HG02642 (cell line): ENCODE measurements around the gene F2R.
"Not testable (repeated sequence)": the region's sequence is repeated elsewhere in the genome, so short reads cannot be mapped to it uniquely, and the experiment has no call there.

Experiments
- ATAC-seq: cut with Tn5 transposase; IDR thresholded peaks from one replicate; pipeline ENCODE4 v1.9.1; 2021; ENCODE audit warnings: mild to moderate bottlenecking; ENCODE audit not compliant: unreplicated experiment, poor library complexity

The F2R gene

DNA sequence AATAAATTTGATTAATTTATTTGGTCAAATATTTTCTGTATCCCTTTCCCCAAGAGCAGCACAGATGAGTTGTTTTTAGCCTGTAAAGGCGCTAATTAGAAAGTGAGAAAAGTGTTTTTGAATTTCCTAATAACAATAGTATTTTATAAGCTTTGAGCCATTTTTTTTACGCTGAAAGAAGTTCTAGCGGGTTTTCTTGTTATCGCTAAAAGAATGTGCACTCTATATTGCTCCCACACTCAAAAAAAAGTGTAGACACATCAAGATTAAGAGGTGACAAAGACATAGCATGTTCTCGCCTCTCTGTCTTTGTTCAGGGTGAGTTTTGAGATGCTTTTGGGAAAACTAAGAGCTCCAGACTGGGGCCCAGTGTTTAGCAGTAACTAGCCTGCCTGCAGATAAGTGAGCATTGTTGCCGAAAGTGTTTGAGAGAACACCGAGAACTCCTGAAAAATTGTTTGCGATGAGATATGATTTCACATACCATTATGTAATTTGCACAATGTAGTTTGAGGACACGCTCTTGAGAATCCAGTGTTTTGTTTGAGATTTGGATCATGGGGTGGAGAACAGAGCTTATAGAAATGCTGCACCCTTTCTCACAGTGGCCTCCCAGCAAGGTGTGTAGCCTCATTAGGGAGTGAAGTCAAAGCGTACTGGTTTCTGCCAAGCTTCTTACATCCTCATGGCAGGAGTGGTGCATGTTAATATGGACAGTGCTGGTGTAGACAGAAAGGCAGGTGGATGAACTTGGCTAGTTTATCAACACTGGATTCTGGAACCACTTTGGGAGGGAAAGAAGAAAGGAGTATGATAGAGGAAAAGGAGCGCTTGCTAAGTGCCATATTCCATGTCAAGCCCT, 1.5 kb downstream of the F2R start:
- no peak for ATAC-seq

- no peak for ATAC-seq
These were observed 2.5 kb downstream of the F2R start for GRCh38 chr5:76718381-76718832.

DNA sequence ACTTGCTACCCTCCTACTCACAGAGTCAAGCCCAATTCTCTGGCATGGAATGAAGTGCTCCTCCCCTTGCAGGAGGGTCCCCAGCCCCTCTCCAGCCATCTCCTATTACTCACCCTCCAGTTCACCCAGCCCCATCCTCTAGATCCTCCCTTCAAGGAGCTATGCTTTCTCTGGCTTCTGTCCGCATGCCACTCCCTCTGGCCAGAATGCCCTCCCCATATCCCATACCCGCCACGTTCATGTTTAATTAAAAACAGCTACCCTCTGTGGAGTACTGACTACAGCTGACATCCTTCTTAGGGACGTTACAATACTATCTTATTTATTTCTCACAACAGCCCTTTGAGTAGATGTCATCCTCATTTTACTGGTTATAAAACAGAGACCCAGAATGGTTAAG, 3.0 kb downstream of the F2R start:
- ATAC-seq = no peak

GRCh38 chr5:76720988-76721569, 5.2 kb downstream of the F2R start:
- peak; percentile 93 for ATAC-seq

DNA sequence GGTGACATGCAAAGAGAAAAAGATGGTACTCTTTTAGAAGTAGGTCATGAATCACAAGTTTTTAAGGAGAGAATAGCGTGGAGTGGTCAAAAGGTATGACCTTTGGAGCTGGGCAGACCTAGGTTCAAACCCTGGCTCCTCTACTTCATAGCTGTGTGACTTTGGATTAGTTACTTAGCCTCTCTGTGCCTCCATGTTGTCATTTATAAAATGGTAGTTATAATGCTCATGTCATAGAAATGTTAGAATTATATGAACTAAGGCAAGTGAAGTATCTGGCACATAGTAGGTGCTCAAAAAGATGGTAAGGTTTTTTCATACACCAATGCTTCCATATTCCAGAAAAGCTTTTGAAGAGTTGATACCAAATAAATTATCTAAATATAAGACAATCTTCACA, 7.3 kb downstream of the F2R start:
- no peak for ATAC-seq

DNA sequence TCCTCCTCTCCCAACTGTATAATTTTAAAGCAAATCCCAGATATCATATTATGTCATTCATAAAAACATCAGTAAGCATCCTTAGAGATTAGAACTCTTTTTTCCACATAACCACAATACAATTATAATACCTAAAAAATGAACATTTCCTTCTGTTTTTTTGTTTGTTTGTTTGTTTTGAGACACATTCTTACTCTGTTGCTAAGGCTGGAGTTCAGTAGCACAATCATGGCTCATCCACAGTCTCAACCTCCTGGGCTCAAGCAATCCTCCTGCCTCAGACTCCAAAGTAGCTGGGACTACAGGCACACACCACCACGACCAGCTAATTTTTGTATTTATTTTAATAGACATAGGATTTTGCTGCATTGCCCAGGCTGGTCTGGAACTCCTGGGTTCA, 8.0 kb downstream of the F2R start:
- ATAC-seq = no peak

DNA sequence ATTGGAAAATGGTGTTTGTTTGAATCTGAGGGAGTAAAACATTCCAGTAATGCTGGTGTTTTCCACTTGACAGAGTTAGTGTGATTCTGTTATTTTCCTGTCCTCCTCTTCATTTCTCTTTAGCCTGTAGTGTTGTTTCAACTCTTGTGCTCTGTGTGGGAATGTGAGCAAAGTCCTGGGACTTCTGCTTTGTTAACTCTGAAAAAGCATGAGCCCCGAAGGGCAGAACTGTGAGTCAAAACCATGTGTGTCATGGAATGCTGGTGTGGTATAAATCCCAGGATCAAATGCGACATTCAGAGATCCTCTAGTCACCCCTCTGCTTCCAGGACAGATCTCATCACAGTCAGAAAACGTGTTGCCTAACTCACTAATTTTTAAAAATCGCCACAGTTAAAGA, 8.9 kb downstream of the F2R start:
- no peak for ATAC-seq

DNA sequence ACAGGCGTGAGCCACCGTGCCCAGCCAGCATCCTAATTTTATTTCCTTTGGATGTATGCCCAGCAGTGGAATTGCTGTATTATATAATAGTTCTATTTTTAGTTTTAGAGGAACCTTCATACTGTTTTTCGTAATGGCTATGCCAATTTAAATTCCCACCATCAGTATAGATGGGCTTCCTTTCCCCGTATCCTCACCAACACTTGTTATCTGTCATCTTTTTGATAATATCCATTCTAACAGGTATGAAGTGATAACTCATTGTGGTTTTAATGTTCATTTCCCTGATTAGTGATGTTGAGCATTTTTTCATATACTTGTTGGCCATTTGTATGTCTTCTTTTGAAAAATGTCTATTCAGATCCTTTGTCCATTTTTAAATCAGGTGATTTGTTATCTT, 13.0 kb downstream of the F2R start:
- no peak for ATAC-seq

DNA sequence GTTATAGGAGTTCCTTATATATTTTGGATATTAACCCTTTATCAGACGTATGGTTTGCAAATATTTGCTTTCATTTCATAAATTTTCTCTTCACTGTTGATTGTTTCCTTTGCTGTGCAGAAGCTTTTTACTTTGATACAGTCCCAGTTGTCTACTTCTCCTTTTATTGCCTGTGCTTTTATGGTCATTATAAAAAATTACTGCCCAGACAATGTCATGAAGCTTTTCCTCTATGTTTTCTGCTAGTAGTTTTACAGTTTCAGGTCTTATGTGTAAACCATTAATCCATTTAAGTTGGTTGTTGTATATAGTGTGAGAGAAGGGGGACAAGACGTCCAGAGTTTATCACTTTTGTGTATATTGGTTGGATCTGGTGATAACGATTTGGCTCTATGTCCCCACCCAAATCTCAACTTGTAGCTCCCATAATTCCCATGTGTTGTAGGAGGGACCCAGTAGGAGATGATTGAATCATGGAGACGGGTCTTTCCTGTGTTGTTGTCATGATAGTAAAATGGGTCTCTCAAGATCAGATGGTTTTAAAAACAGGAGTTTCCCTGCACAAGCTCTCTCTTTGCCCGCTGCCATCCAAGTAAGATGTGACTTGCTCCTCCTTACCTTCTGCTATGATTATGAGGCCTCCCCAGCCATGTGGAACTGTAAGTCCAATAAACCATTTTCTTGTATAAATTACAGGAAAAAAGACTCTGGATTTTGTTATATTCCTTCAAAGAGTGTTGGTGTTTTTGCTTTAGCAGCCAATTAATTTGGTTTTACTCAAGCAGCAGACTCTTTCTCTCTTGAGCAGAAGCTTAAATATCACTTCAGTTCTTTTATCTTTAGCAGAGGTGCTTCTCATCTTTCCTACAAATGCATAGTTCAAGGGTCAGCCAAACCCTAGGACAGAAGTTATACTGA, 13.7 kb downstream of the F2R start:
- ATAC-seq = no peak

GRCh38 chr5:76732405-76733048, 16.6 kb downstream of the F2R start:
- no peak for ATAC-seq

DNA sequence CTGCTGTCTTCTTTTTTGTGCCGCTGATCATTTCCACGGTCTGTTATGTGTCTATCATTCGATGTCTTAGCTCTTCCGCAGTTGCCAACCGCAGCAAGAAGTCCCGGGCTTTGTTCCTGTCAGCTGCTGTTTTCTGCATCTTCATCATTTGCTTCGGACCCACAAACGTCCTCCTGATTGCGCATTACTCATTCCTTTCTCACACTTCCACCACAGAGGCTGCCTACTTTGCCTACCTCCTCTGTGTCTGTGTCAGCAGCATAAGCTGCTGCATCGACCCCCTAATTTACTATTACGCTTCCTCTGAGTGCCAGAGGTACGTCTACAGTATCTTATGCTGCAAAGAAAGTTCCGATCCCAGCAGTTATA, 17.1 kb downstream of the F2R start:
- no peak for ATAC-seq

DNA sequence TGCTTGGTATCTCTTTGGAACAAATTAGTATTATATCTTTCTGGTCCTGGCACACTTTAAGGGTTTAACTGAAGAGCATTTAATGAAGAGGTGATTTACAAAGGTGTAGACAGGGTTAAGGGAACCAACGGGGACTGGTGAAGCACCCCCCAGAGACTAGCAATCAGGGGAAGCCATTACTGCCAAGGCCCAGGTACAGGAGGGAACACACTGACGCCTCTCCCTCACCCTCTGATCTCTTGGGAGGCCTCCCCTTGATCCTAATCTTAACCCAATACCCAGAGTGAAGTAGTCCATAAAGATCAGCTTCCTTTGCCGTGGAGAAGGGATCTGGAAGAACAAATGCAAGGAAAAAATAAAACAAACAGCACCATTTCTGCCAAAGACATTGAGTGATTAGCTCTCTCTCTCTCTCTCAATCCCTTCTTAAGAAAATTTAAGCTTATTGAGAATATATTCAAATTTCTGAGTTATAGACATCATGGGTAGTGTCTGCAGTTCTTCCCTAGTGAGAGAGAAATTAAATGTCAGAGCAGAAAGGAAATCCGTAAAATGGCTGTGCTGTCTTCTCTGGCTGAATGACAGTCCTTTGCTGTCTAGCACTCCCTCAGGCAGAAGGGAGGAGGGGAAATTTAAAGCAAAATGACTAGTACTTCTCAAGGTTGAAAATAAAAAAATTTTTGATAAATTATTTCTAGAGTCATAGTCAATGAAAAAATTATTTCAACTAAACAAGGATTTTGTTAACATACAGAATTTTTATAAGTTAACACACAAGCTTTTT, 20.0 kb downstream of the F2R start:
- ATAC-seq = no peak

- no peak for ATAC-seq
These were observed 21.0 kb downstream of the F2R start for GRCh38 chr5:76736679-76737556.

- no peak for ATAC-seq
These were observed 21.9 kb downstream of the F2R start for GRCh38 chr5:76737846-76738245.

GRCh38 chr5:76741506-76741905, 25.6 kb downstream of the F2R start:
- not testable (repeated sequence) for ATAC-seq

DNA sequence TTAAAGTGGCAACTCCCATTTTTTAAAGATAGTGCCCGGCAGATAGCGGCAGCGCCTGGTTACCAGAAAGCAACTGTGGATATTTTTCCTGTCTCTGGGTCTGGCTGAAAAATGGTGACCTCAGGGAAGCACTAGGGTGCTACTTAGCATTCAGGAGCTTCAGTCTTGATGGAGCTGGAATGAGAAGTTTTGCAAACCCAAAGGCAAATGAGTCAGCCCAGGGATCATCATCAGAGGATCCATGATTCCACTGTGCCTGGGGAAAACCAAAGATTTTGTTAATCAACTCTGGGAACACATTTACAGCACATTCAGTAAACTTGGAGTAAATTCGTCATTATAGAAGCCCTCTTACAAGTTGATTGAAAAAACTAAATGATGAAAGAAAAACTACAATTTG, 26.7 kb downstream of the F2R start:
- ATAC-seq = no peak

- ATAC-seq = no peak
These were observed 28.7 kb downstream of the F2R start for GRCh38 chr5:76744632-76745031.

DNA sequence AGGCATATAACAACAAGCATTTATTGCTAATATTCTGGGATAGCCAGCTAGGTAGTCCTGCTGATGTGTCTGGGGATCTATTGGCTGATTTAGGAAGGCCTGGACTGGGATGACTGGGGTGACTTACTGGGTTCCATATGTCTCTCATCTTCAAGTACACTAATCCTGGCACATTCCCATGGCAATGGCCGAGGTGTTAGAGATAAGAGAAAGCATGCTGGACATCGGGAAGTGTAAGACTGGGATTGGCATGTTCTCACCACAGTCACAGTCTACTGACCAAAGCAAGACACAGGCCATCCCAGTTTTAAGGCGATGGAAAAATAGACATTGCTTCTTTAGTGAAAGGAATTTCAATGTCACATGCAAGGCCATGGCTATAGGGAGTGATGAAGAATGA, 29.7 kb downstream of the F2R start:
- no peak for ATAC-seq

- no peak for ATAC-seq
These were observed 30.8 kb downstream of the F2R start for GRCh38 chr5:76746677-76747076.
